Neutrophil (primary cell): ENCODE measurements around the gene AP3B1.

Experiments used
- H3K27ac ChIP-seq: fragments of 200-600 bp; sonication (generic); 2 replicates; pipeline ENCODE4 v1.5.1; 2016; ENCODE audit warnings: mild to moderate bottlenecking, moderate library complexity
- H3K27me3 ChIP-seq: fragments of 200-600 bp; sonication (generic); 2 replicates; pipeline ENCODE4 v1.6.0; 2016; ENCODE audit warnings: mild to moderate bottlenecking
- H3K36me3 ChIP-seq: fragments of 200-600 bp; sonication (generic); 2 replicates; pipeline ENCODE4 v1.5.1; 2017
- H3K4me1 ChIP-seq, 2 experiments: fragments of 200-600 bp in 1 of 2; sonication (generic) in 1 of 2; 1 replicate in 1 of 2; 2 replicates in 1 of 2; pipeline versions ENCODE4 v1.5.1 to v1.6.1; 2013 to 2016; ENCODE audit warnings: low read depth in 1 of 2, low read length in 1 of 2, mild to moderate bottlenecking in 1 of 2, moderate library complexity in 1 of 2; ENCODE audit not compliant: control insufficient read depth in 1 of 2, insufficient read depth in 1 of 2
- H3K4me3 ChIP-seq, 2 experiments: fragments of 200-600 bp in 1 of 2; sonication (generic) in 1 of 2; 1 replicate in 1 of 2; 2 replicates in 1 of 2; pipeline ENCODE4 v1.5.1; 2013 to 2016; ENCODE audit warnings: low read depth in 1 of 2, low read length in 1 of 2, mild to moderate bottlenecking in 1 of 2, moderate library complexity in 1 of 2
- H3K9me3 ChIP-seq: fragments of 200-600 bp; sonication (generic); 2 replicates; pipeline ENCODE4 v1.5.1; 2016
- TF ChIP-seq, protein P1 (sequence below): fragments of 200-600 bp; sonication (generic); IDR thresholded peaks from 2 replicates; pipeline ENCODE4 v1.5.1; 2016; ENCODE audit warnings: antibody characterized with exemption

AP3B1 gene

DNA sequence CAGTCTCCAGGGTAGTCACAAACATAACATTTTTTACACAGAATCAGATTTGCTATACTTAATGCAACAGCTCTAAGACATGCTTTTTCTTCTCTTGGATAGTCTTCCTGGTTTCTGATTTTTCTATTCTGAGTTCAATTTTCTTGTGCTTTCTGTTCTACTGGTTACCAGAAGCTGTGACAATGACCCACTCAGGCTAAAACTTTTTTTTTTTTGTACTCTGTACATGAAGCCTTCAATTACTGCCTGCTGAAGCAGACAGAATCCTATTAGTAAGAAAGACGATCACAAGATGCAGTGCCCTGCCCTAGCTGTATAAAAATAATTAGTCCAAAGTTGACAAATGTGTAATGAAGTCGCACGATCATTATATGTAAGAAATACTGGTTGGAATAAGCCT lies 287.3 kb downstream of the AP3B1 start:
- Histone ChIP-seq H3K36me3 (no peaks in the 10 kb centered on the region), H3K27ac (no peak overlapping the region), H3K4me1 (peaks cover 8 to 14% of the 10 kb centered on the region in 2 experiments), H3K4me3 (no peak overlapping the region), H3K9me3 (no peaks in the 10 kb centered on the region), H3K27me3 (no peaks in the 10 kb centered on the region)
- TF ChIP-seq, protein P1, sequence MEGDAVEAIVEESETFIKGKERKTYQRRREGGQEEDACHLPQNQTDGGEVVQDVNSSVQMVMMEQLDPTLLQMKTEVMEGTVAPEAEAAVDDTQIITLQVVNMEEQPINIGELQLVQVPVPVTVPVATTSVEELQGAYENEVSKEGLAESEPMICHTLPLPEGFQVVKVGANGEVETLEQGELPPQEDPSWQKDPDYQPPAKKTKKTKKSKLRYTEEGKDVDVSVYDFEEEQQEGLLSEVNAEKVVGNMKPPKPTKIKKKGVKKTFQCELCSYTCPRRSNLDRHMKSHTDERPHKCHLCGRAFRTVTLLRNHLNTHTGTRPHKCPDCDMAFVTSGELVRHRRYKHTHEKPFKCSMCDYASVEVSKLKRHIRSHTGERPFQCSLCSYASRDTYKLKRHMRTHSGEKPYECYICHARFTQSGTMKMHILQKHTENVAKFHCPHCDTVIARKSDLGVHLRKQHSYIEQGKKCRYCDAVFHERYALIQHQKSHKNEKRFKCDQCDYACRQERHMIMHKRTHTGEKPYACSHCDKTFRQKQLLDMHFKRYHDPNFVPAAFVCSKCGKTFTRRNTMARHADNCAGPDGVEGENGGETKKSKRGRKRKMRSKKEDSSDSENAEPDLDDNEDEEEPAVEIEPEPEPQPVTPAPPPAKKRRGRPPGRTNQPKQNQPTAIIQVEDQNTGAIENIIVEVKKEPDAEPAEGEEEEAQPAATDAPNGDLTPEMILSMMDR, result no peak

DNA sequence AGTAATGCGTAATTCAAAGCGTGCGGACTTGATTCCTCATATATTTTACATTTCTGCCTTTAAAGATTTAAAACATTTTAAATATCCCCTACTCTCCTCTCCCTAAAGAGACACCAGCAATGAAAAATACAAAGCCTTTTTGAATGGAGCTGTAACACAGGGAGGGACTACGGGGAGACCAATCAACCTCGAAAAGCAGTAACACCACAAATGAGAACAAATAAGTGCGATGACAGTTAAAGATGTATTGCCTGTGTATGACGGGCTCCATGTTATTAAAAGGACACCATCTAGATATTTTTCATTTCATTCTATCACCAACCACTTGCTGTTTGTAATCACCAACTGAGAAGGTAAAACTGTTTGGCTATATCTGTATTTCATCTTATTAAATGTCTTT lies 288.0 kb downstream of the AP3B1 start:
- peaks cover 8 to 14% of the 10 kb centered on the region in 2 experiments for H3K4me1 ChIP-seq
- H3K36me3 ChIP-seq, result no peaks in the 10 kb centered on the region
- H3K4me3 ChIP-seq, result no peak overlapping the region
- no peaks in the 10 kb centered on the region for H3K9me3 ChIP-seq
- no peaks in the 10 kb centered on the region for H3K27me3 ChIP-seq
- TF ChIP-seq, protein P1, result no peak
- no peak overlapping the region for H3K27ac ChIP-seq

DNA sequence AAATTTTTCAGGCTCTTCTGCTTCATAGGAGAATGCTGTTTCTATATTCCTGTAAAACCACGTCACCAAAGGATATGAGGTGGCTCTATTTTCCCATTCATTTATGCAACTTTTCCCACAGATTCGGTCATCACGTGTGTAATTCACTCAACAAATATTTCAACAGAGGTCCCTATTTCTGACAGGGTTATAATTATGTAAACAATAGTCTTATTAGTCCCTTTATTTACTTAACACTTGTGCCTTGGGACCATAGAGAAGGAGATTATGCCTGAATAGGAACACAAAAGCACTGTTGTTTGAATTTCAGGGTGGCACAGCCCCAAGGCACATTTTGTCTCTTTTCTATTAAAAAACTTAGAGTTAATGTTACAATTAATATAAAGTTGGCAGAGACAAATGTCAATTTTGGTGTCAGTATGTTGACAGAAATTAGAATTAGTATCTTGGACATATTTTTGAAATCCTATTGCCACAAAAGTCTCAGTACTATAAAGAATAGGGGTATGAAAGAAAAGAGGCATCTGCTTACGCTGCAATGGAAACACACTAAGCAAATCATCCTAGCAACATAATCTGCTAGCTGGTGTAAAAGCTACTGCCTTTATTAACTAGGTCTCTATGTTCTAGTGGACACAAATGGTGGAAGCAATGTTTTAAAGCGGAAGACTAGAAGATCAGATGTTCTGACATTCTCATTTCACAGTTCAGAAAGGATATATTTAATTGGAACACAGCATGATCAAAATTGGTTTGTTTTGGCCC lies 289.3 kb downstream of the AP3B1 start:
- H3K36me3 ChIP-seq, result no peaks in the 10 kb centered on the region
- H3K4me1 ChIP-seq, result peaks cover 8 to 14% of the 10 kb centered on the region in 2 experiments
- H3K4me3 ChIP-seq, result no peak overlapping the region
- H3K27me3 ChIP-seq, result no peaks in the 10 kb centered on the region
- H3K9me3 ChIP-seq, result no peaks in the 10 kb centered on the region
- TF ChIP-seq, protein P1, result no peak
- H3K27ac ChIP-seq, result no peak overlapping the region

DNA sequence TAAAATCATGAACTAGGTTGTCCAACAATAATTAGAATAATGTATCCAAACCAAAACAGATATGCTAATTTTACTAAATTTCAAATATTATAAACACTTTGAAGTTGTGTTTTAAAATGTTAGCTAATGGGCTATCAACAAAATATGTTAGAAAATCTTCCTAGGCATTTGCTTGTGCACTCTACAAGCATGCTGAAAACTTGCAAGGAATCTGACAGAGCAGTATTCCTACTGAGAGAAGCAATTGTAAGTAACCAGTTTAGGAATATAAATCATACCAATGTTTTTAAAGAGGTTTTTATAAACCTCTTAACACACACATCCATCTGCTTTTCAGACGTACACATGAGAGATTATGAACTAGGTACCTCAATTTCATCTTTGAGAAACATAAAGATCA lies 289.9 kb downstream of the AP3B1 start:
- H3K4me3 ChIP-seq, result no peak overlapping the region

DNA sequence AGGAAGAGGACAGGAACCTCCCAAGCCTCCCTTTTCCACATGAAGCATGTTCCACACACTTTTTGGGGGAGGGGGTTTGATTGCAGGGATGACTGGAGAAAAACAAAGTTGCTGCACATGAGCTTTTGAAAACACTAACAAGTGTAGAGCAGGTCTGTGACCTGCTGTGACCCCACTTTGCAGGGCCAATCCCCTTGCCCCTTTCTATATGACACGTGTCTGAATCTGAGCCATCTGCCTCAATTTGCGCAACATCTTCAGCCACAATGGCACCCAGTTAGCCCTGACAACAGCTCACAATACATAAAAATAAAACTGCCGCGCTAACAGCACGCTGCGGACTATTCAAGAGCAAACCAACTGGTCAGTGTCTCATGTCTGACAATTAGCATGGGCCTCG lies 290.6 kb downstream of the AP3B1 start:
- Histone ChIP-seq H3K4me3 (no peak overlapping the region), H3K9me3 (no peaks in the 10 kb centered on the region), H3K27me3 (no peaks in the 10 kb centered on the region), H3K4me1 (peaks cover 8 to 14% of the 10 kb centered on the region in 2 experiments), H3K27ac (peak overlapping the region; percentile 77), H3K36me3 (peaks cover 8% of the 10 kb centered on the region)
- TF ChIP-seq, protein P1, result no peak

More for the DNA sequence above, 289.9 kb downstream of the AP3B1 start:
- peak overlapping the region; percentile 77 for H3K27ac ChIP-seq
- TF ChIP-seq, protein P1, result no peak
- H3K27me3 ChIP-seq, result no peaks in the 10 kb centered on the region
- no peaks in the 10 kb centered on the region for H3K9me3 ChIP-seq
- H3K4me1 ChIP-seq, result peaks cover 8 to 14% of the 10 kb centered on the region in 2 experiments
- H3K36me3 ChIP-seq, result peaks cover 1% of the 10 kb centered on the region
